K562 (cell line): ENCODE results near the gene NTM. TPM values are rescaled to one million over a fixed set of nuclear protein-coding genes. Genes with fewer than 3 reads are reported as not detected.

Experiments used
- ATAC-seq: fragments of 200-7000 bp; cut with Tn5 transposase; 3 replicates; pipeline ENCODE4 v1.9.1; 2020; ENCODE audit warnings: moderate library complexity
- BruUV-seq: library from RNA; stranded (reverse); fragments of 400-500 nt; replicated peaks from 2 replicates; lab custom pipeline; 2021; lab: Mats Ljungman, UMichigan
- CTCF ChIA-PET: fragments of 300-600 bp; formaldehyde crosslinking; extraction: SDS; loops from one replicate; lab custom pipeline; 2021; ENCODE audit warnings: low intra/inter-chr PET ratio; lab: Yijun Ruan, JAX
- POLR2A ChIA-PET: fragments of 300-600, 350-650 bp; sonication (Branson Sonifier 250); formaldehyde crosslinking; extraction: SDS; loops from one replicate; lab custom pipeline; 2021; ENCODE audit warnings: antibody characterized with exemption, inconsistent platforms; lab: Yijun Ruan, JAX
- DNase-seq, 4 experiments: peaks; one replicate each; pipeline versions ENCODE4 v3.0.0 to v3.0.0-alpha.2; 2011 to 2018; ENCODE audit warnings: low spot score in 3 of 4, mixed read lengths in 3 of 4; ENCODE audit errors: extremely low read depth in 1 of 4
- FAIRE-seq: peaks from 2 replicates; lab custom pipeline; 2011; peaks lifted over from hg19 to GRCh38; lab: Jason Lieb, UNC
- H2AFZ ChIP-seq: 2 replicates; pipeline ENCODE4 v1.6.0; 2011; ENCODE audit warnings: low read depth, low read length, control low read depth, inconsistent platforms
- H3K27ac ChIP-seq: fragments of 200-600 bp; 3 replicates; pipeline ENCODE4 v1.8.0; 2011; ENCODE audit warnings: low read depth, mild to moderate bottlenecking, control low read depth, inconsistent platforms, low read length, moderate library complexity, mixed read lengths; ENCODE audit errors: extremely low read depth
- H3K27me3 ChIP-seq, 2 experiments: fragments of 300-600 bp in 1 of 2; 2 replicates in 1 of 2; 3 replicates in 1 of 2; pipeline versions ENCODE4 v1.6.0 to v1.8.0; 2011; ENCODE audit warnings: inconsistent platforms in 2 of 2, low read length in 2 of 2, mild to moderate bottlenecking in 1 of 2, mixed read lengths in 1 of 2, moderate library complexity in 1 of 2; ENCODE audit not compliant: control insufficient read depth in 2 of 2, insufficient read depth in 2 of 2
- H3K36me3 ChIP-seq: fragments of 300-600 bp; 3 replicates; pipeline ENCODE4 v1.8.0; 2011; ENCODE audit warnings: mild to moderate bottlenecking, low read length, inconsistent platforms; ENCODE audit not compliant: control insufficient read depth, insufficient read depth
- H3K4me1 ChIP-seq, 2 experiments: fragments of 200-600 bp in 1 of 2; replicated peaks in 1 of 2; 2 replicates in 1 of 2; 3 replicates in 1 of 2; pipeline versions ENCODE4 v1.5.1 to v1.8.0; 2011; ENCODE audit warnings: inconsistent platforms in 2 of 2, low read length in 2 of 2, mild to moderate bottlenecking in 1 of 2, mixed read lengths in 1 of 2, moderate library complexity in 1 of 2; ENCODE audit not compliant: control insufficient read depth in 2 of 2, insufficient read depth in 2 of 2
- H3K4me2 ChIP-seq: 2 replicates; pipeline ENCODE4 v1.6.1; 2011; ENCODE audit warnings: low read length, control low read depth, inconsistent platforms, mixed read lengths; ENCODE audit not compliant: insufficient read depth
- H3K4me3 ChIP-seq: fragments of 200-600 bp; sonication (generic), shearing (Covaris generic); 2 replicates; pipeline ENCODE4 v1.5.1; 2016; ENCODE audit warnings: control low read depth, inconsistent platforms
- H3K79me2 ChIP-seq: fragments of 200-600 bp; 3 replicates; pipeline ENCODE4 v1.8.0; 2011; ENCODE audit warnings: low read length, inconsistent platforms; ENCODE audit not compliant: control insufficient read depth, insufficient read depth
- H3K9ac ChIP-seq, 2 experiments: 2 replicates each; pipeline versions ENCODE4 v1.6.0 to v1.6.1; 2011; ENCODE audit warnings: low read depth in 2 of 2, low read length in 2 of 2, control low read depth in 1 of 2, inconsistent platforms in 1 of 2, mild to moderate bottlenecking in 1 of 2, mixed read lengths in 1 of 2; ENCODE audit not compliant: insufficient read depth in 1 of 2
- H3K9me1 ChIP-seq: one replicate; pipeline ENCODE4 v1.6.0; 2011; ENCODE audit warnings: inconsistent platforms, mild to moderate bottlenecking, low read length, moderate library complexity; ENCODE audit not compliant: control insufficient read depth, insufficient read depth
- H3K9me3 ChIP-seq: replicated peaks from 2 replicates; pipeline ENCODE4 v1.5.1; 2011; ENCODE audit warnings: low read depth, low read length, inconsistent platforms; ENCODE audit not compliant: control insufficient read depth, insufficient read depth
- H4K20me1 ChIP-seq: replicated peaks from 2 replicates; pipeline ENCODE4 v1.6.1; 2011; ENCODE audit warnings: low read length, inconsistent platforms, mixed read lengths; ENCODE audit not compliant: control insufficient read depth, insufficient read depth
- CBFA2T3 ChIP-seq: fragments of 450-650 bp; IDR thresholded peaks from 2 replicates; pipeline ENCODE4 v1.6.1; 2017
- ERF ChIP-seq: fragments of 450-650 bp; formaldehyde crosslinking; IDR thresholded peaks from 2 replicates; pipeline ENCODE4 v1.4.0; 2020; ENCODE audit warnings: mild to moderate bottlenecking, mixed read lengths
- KAT2B ChIP-seq: IDR thresholded peaks from one replicate; pipeline ENCODE4 v1.6.1; 2012; ENCODE audit warnings: low read depth, mild to moderate bottlenecking, control low read depth, inconsistent platforms, low read length, moderate library complexity
- MEF2A ChIP-seq: IDR thresholded peaks from 2 replicates; pipeline ENCODE4 v1.6.1; 2011; ENCODE audit warnings: low read depth, mild to moderate bottlenecking, low read length, moderate library complexity; ENCODE audit not compliant: control insufficient read depth
- MTA1 ChIP-seq: fragments of 450-650 bp; IDR thresholded peaks from 2 replicates; pipeline ENCODE4 v1.6.1; 2017; ENCODE audit warnings: borderline replicate concordance
- POLR3A ChIP-seq: IDR thresholded peaks from 2 replicates; pipeline ENCODE4 v1.6.1; 2011; ENCODE audit warnings: borderline replicate concordance, mild to moderate bottlenecking, moderate library complexity; ENCODE audit not compliant: insufficient read length, insufficient read depth; ENCODE audit errors: extremely low read depth
- ZKSCAN3 ChIP-seq: fragments of 250-450 bp; sonication (Bioruptor Pico); IDR thresholded peaks from 2 replicates; pipeline ENCODE4 v1.4.0; 2020
- ZNF764 ChIP-seq: fragments of 250-450 bp; sonication (Bioruptor Pico); IDR thresholded peaks from 2 replicates; pipeline ENCODE4 v1.4.0; 2020; ENCODE audit warnings: low read depth, mild to moderate bottlenecking, moderate library complexity
- WGBS: fragments of 100-300 bp; shearing (Covaris generic); methylation state at CpG from one replicate; pipeline ENCODE4 v1.1.6; 2016; ENCODE audit warnings: low coverage, mixed read lengths; ENCODE audit not compliant: insufficient coverage; ENCODE audit errors: missing lambda C conversion rate; 5-methylcytosine and 5-hydroxymethylcytosine counted together
- in situ Hi-C: fragments of 300-500 bp; cut with MboI; formaldehyde crosslinking; loops from 4 replicates; pipeline ENCODE4 v1.15.0; 2018; ENCODE audit warnings: inconsistent platforms, mixed read lengths
- intact Hi-C: fragments of 100-400 bp; cut with micrococcal nuclease; formaldehyde crosslinking; loops from 2 replicates; pipeline ENCODE4 v1.14.2; 2022
- polyA plus RNA-seq, 8 experiments: library from polyadenylated mRNA; depleted of rRNA in 4 of 8; stranded (reverse) in 5 of 8; unstranded in 3 of 8; fragments of >200 nt; fragmentation: Nextera tagmentation in 2 of 8; fragmentation: Illumina TruSeq in 1 of 8; extraction: Ambion mirVana in 2 of 8; extraction: Trizol in 1 of 8; gene quantifications; 2 replicates each; pipeline versions ENCODE4 v1.2.1 to v1.2.3, GENCODE V29; 2011 to 2014; ENCODE audit warnings: inconsistent platforms in 1 of 8, missing spikeins in 1 of 8
- total RNA-seq, 7 experiments: library from RNA; depleted of rRNA in 6 of 7; stranded (reverse); fragments of >200 nt in 6 of 7; fragmentation: Illumina TruSeq in 2 of 7; extraction: Trizol in 2 of 7; gene quantifications; 2 replicates each; pipeline versions ENCODE4 v1.2.1 to v1.2.3, GENCODE V29; 2011 to 2021; ENCODE audit warnings: low replicate concordance in 1 of 7
- TF ChIP-seq, protein P1 (sequence below): sonication (generic); formaldehyde crosslinking; IDR thresholded peaks from 2 replicates; pipeline ENCODE4 v1.4.0; 2020; ENCODE audit warnings: mild to moderate bottlenecking, missing genetic modification reagents

NTM gene
- total and polyA plus RNA-seq, 9 of the 15 experiments (the other 6 are each of a cell fraction or from before 2014, with no cell fraction given): not detected

DNA sequence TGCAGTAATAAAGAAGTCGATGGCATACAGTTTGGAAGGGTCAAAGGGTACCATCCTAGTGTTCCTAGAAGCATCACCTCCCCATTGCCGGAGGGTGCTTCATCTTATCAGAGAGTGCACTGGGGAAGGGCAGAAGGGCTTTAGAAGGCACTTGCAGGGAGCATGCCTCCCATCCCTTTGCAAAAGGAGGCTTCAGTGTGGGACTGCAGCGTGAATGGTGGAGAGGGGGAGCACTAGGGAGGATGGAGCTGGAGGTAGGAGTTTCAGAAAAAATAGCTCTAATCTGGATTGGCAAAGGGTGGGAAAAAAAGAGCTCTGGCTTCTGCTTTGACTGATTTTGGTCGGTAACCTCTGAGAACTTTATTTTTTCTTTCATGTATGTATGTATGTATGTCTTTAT lies 5.0 kb downstream of the NTM start:
- intact Hi-C loops: no loop called here
- Histone ChIP-seq H3K27me3 (peaks cover 4 to 25% of the 10 kb centered on the region in 2 experiments; a peak in 4 of 5 replicates), H3K79me2 (no peaks in the 10 kb centered on the region), H3K9me3 (no peaks in the 10 kb centered on the region), H3K4me1 (no peaks in the 10 kb centered on the region), H4K20me1 (no peaks in the 10 kb centered on the region; the same call in 1 of the 2 replicates), H3K27ac (no peak overlapping the region), H3K4me3 (no peak overlapping the region), H3K9me1 (no peaks in the 10 kb centered on the region), H3K4me2 (no peak overlapping the region), H3K36me3 (no peaks in the 10 kb centered on the region), H2AFZ (no peak overlapping the region), H3K9ac (no peak overlapping the region)
- CTCF ChIA-PET: no interaction called here
- ATAC-seq (no peak), DNase-seq (no peak), FAIRE-seq (no peak)
- POLR2A ChIA-PET: no interaction called here
- WGBS: 2% methylated on average over 4 of the region's 4 CpGs
- TF ChIP-seq CBFA2T3: no peak
- BruUV-seq: no TSS peak
- in situ Hi-C loops: no loop called here

DNA sequence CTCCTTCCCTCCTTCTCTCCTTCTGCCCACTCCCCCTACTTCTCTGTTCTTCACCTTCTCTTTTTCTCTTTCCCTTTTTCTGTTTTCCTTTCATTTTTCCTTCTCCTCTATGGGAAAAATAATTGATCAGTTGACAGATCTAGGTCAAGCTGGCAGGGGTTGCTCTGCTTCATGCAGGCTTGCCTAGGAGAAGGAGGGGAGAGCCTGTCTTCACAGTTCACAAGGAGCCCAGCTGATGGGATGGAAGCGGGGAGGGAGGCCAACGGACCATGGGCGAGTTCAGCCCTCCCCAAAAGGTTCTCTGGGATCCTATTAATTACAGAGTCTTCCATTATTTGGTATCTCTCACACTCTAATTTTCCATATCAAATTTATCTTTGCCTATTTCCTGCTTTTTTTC lies 5.5 kb downstream of the NTM start:
- TF ChIP-seq MEF2A (no peak), ZNF764 (CRISPR knock-in tag) (no peak), MTA1 (no peak), ERF (no peak), KAT2B (no peak), POLR3A (no peak), ZKSCAN3 (CRISPR knock-in tag) (no peak)
- TF ChIP-seq, protein P1, sequence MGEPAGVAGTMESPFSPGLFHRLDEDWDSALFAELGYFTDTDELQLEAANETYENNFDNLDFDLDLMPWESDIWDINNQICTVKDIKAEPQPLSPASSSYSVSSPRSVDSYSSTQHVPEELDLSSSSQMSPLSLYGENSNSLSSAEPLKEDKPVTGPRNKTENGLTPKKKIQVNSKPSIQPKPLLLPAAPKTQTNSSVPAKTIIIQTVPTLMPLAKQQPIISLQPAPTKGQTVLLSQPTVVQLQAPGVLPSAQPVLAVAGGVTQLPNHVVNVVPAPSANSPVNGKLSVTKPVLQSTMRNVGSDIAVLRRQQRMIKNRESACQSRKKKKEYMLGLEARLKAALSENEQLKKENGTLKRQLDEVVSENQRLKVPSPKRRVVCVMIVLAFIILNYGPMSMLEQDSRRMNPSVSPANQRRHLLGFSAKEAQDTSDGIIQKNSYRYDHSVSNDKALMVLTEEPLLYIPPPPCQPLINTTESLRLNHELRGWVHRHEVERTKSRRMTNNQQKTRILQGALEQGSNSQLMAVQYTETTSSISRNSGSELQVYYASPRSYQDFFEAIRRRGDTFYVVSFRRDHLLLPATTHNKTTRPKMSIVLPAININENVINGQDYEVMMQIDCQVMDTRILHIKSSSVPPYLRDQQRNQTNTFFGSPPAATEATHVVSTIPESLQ: no peak
- BruUV-seq: no TSS peak
- intact Hi-C loops: no loop called here
- no peaks in the 10 kb centered on the region for H3K9me3 ChIP-seq
- 0% methylated on average over 1 of the region's 3 CpGs for WGBS
- in situ Hi-C loops: no loop called here
- H3K4me1 ChIP-seq: no peaks in the 10 kb centered on the region
- no peaks in the 10 kb centered on the region for H3K36me3 ChIP-seq
- ChIA-PET CTCF (interaction anchor here (0.5 kb wide), 1 partner anchor 1689 kb away, joined by 3 read pairs; no protein-coding TSS in a partner anchor), POLR2A (interaction anchor here (0.7 kb wide), 1 partner anchor 225 kb away, joined by 3 read pairs; no protein-coding TSS in a partner anchor)
- no peak overlapping the region for H2AFZ ChIP-seq
- H3K9ac ChIP-seq: no peak overlapping the region
- no peak overlapping the region for H3K4me2 ChIP-seq
- H3K27me3 ChIP-seq: peaks cover 1 to 22% of the 10 kb centered on the region in 2 experiments; a peak in 4 of 5 replicates
- H3K27ac ChIP-seq: no peak overlapping the region
- H3K9me1 ChIP-seq: no peaks in the 10 kb centered on the region
- no peaks in the 10 kb centered on the region; the same call in 1 of the 2 replicates for H4K20me1 ChIP-seq
- no peak overlapping the region for H3K4me3 ChIP-seq
- DNase-seq (no peak), ATAC-seq (no peak), FAIRE-seq (no peak)
- no peaks in the 10 kb centered on the region for H3K79me2 ChIP-seq
